Hematopoietic multipotent progenitor cell treated with erythropoietin and hydrocortisone succinate and interleukin-3 and kit ligand, for 17 days (in vitro differentiated cells): ENCODE results near the gene ADGRD2.
"Not testable (repeated sequence)": the region's sequence is repeated elsewhere in the genome, so short reads cannot be mapped to it uniquely, and the experiment has no call there.

ENCODE experiments used
- DNase-seq: peaks from one replicate; pipeline ENCODE4 v3.0.0-alpha.2; 2015; ENCODE audit warnings: low spot score

ADGRD2 gene

GRCh38 chr9:124450241-124450924 is at the start of gene ADGRD2:
Gene ADGRD2, plus strand, starts transcription at chr9:124450451. Its CDS starts 1,216 bp downstream, at chr9:124451667.
- no peak for DNase-seq

- no peak for DNase-seq
These were observed 47.0 kb upstream of the ADGRD2 start for GRCh38 chr9:124403246-124403645.

- no peak for DNase-seq
These were observed 40.8 kb upstream of the ADGRD2 start for GRCh38 chr9:124409410-124409809.

GRCh38 chr9:124410321-124410913 is 39.8 kb upstream of the ADGRD2 start:
- DNase-seq = no peak

GRCh38 chr9:124411514-124412227 is 38.6 kb upstream of the ADGRD2 start:
- no peak for DNase-seq

GRCh38 chr9:124412228-124412575 is 38.0 kb upstream of the ADGRD2 start:
- DNase-seq = no peak

- no peak for DNase-seq
These were observed 35.6 kb upstream of the ADGRD2 start for GRCh38 chr9:124414612-124415011.

GRCh38 chr9:124415102-124415851 is 35.0 kb upstream of the ADGRD2 start, which contains the start of gene PSMB7:
Gene PSMB7, minus strand, starts transcription at chr9:124415442. Its CDS starts 17 bp downstream, at chr9:124415425.
- DNase-seq = peak; percentile 99

GRCh38 chr9:124415852-124416484 is 34.3 kb upstream of the ADGRD2 start:
- peak; percentile 22 for DNase-seq

- no peak for DNase-seq
These were observed 30.3 kb upstream of the ADGRD2 start for GRCh38 chr9:124419832-124420489.

GRCh38 chr9:124420991-124421543 is 29.2 kb upstream of the ADGRD2 start:
- no peak for DNase-seq

- DNase-seq = no peak
These were observed 27.1 kb upstream of the ADGRD2 start for GRCh38 chr9:124423155-124423554.

- no peak for DNase-seq
These were observed 26.7 kb upstream of the ADGRD2 start for GRCh38 chr9:124423591-124423990.

GRCh38 chr9:124425733-124426132 is 24.5 kb upstream of the ADGRD2 start:
- not testable (repeated sequence) for DNase-seq

GRCh38 chr9:124426361-124426760 is 23.9 kb upstream of the ADGRD2 start:
- DNase-seq = no peak

- DNase-seq = no peak
These were observed 23.0 kb upstream of the ADGRD2 start for GRCh38 chr9:124427281-124427680.

GRCh38 chr9:124428751-124429529 is 21.3 kb upstream of the ADGRD2 start:
- no peak for DNase-seq

- DNase-seq = no peak
These were observed 20.8 kb upstream of the ADGRD2 start for GRCh38 chr9:124429530-124429867.

GRCh38 chr9:124436320-124436719 is 13.9 kb upstream of the ADGRD2 start:
- DNase-seq = no peak

GRCh38 chr9:124437086-124437485 is 13.2 kb upstream of the ADGRD2 start:
- no peak for DNase-seq
